ENCODE measurements around the gene FREM2. TPM values are rescaled to one million over a fixed set of nuclear protein-coding genes. Genes with fewer than 3 reads are reported as not detected.

Gene FREM2
- total and polyA plus RNA-seq, 2 of the 13 experiments (the other 11 are each of a cell fraction or from before 2014, with no cell fraction given) = not detected

DNA sequence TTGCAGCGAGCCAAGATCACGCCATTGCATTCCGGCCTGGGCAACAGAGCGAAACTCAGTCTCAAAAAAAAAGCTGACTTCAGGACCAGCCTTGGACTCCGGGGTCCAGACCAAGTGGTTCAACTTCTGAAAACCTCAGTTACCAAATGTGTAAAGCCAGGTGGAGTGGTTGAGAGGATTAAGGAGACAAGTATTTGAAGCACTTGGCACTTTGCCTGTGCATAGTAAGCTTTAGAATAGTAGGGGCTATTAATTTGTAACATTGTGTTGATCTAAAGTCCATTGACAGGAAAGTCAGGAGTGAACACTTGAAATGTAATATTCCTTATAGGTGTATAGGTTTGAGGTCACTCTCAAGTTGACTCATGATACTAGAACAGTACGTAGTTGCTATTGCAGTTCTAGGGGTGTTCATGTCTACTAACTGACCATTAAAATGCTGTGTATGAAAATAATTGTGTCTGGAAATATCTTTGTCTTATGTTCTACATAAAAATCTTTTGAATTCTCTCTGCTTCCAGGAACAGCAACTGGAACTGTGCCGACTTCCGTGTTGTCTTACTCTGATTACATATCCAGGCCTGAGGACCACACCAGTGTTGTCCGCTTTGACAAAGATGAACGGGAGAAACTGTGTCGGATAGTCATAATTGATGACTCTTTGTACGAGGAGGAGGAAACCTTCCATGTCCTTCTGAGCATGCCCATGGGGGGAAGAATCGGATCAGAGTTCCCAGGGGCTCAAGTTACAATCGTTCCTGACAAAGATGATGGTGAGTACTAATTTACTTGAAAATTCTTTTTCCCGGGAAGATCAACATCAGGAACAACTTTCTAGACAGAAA is 97.4 kb downstream of the FREM2 start:
- Histone ChIP-seq H3K9me3 (ENCODE audit: low read length) (no peaks in the 10 kb centered on the region), H3K4me3 (replicated peaks in 1 of 3; ENCODE audit: insufficient read depth in 1 of 3, low read depth in 2 of 3, low read length in 3 of 3) (no peak overlapping the region), H3K79me2 (ENCODE audit: insufficient read depth, low read length) (no peaks in the 10 kb centered on the region), H3K27ac (ENCODE audit: extremely low read length, insufficient read depth, low read length) (no peak overlapping the region), H3K9ac (ENCODE audit: insufficient read depth, low read depth, low read length) (no peak overlapping the region), H3K4me1 (ENCODE audit: insufficient read depth, low read length) (no peaks in the 10 kb centered on the region), H3K27me3 (ENCODE audit: control insufficient read depth in 1 of 2, insufficient read depth in 2 of 2, low read length in 2 of 2) (no peaks in the 10 kb centered on the region), H4K20me1 (ENCODE audit: insufficient read depth, low read length) (no peaks in the 10 kb centered on the region), H2AFZ (ENCODE audit: low read length) (no peak overlapping the region), H3K4me2 (ENCODE audit: low read depth, low read length) (no peak overlapping the region), H3K36me3 (replicated peaks in 1 of 2; ENCODE audit: control insufficient read depth in 1 of 2, insufficient read depth in 2 of 2, low read length in 2 of 2) (no peaks in the 10 kb centered on the region)
- ATAC-seq (no peak), FAIRE-seq (no peak), DNase-seq (ENCODE audit: low spot score) (no peak)
- in situ Hi-C loops (cut with HindIII; ENCODE audit: extremely low pct_ligation_motif_present, low pct_unique_long_range_greater_than_20kb) (no loop called here), intact Hi-C loops (cut with micrococcal nuclease; ENCODE audit: unreplicated experiment) (no loop called here)
- TF ChIP-seq, protein P1, sequence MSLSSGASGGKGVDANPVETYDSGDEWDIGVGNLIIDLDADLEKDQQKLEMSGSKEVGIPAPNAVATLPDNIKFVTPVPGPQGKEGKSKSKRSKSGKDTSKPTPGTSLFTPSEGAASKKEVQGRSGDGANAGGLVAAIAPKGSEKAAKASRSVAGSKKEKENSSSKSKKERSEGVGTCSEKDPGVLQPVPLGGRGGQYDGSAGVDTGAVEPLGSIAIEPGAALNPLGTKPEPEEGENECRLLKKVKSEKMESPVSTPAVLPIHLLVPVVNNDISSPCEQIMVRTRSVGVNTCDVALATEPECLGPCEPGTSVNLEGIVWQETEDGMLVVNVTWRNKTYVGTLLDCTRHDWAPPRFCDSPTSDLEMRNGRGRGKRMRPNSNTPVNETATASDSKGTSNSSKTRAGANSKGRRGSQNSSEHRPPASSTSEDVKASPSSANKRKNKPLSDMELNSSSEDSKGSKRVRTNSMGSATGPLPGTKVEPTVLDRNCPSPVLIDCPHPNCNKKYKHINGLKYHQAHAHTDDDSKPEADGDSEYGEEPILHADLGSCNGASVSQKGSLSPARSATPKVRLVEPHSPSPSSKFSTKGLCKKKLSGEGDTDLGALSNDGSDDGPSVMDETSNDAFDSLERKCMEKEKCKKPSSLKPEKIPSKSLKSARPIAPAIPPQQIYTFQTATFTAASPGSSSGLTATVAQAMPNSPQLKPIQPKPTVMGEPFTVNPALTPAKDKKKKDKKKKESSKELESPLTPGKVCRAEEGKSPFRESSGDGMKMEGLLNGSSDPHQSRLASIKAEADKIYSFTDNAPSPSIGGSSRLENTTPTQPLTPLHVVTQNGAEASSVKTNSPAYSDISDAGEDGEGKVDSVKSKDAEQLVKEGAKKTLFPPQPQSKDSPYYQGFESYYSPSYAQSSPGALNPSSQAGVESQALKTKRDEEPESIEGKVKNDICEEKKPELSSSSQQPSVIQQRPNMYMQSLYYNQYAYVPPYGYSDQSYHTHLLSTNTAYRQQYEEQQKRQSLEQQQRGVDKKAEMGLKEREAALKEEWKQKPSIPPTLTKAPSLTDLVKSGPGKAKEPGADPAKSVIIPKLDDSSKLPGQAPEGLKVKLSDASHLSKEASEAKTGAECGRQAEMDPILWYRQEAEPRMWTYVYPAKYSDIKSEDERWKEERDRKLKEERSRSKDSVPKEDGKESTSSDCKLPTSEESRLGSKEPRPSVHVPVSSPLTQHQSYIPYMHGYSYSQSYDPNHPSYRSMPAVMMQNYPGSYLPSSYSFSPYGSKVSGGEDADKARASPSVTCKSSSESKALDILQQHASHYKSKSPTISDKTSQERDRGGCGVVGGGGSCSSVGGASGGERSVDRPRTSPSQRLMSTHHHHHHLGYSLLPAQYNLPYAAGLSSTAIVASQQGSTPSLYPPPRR (CRISPR knock-in tag; IDR thresholded peaks at IDR 0.05; ENCODE audit: borderline replicate concordance) = no peak
- TF ChIP-seq HNRNPH1 (optimal IDR thresholded peaks at IDR 0.05; ENCODE audit: low read depth, low read length) (no peak), ZNF800 (CRISPR knock-in tag; IDR thresholded peaks at IDR 0.05) (no peak), ZBTB3 (CRISPR knock-in tag; IDR thresholded peaks at IDR 0.05; ENCODE audit: borderline replicate concordance, low read depth) (no peak), ZNF333 (CRISPR knock-in tag; IDR thresholded peaks at IDR 0.05; ENCODE audit: borderline replicate concordance) (no peak)
- TF ChIP-seq, protein P2, sequence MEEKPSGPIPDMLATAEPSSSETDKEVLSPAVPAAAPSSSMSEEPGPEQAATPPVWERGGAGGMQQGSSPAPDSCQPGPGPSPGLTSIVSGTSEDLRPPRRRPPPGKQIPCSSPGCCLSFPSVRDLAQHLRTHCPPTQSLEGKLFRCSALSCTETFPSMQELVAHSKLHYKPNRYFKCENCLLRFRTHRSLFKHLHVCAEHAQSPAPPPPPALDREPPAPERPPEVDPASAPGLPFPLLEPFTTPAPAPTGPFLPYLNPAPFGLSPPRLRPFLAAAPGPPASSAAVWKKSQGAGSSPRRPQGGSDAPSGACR (CRISPR knock-in tag; IDR thresholded peaks at IDR 0.05) = no peak
- 39% methylated on average over 15 of the region's 15 CpGs for WGBS (ENCODE audit: low lambda C conversion rate)
- no TSS peak for BruUV-seq (replicated peaks)
- ChIA-PET CTCF (ENCODE audit: low intra/inter-chr PET ratio, low total read pairs) (no interaction called here), POLR2A (no interaction called here)
